Measurements from ENCODE around the gene GOLT1B.

The GOLT1B gene

DNA sequence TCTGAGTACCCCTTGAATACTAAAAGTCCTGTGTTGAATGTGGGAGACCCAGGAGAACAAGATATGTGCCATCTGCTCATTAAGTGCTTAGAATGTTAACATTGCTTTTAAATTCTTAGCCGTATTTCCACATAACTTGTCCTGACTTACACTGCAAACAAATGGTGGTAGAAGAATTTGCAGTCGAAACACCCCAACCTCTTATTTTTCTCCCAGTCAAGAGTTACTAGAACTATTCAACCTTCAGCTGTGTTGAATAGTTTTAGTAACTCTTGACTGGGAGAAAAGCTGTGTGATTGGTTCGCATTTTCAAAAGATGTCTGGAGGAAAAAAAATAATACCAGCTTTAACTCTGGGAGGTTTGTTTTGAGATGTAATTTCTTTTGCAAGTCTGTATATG lies 16.9 kb downstream of the GOLT1B start:
- Histone ChIP-seq H3K9ac (ENCODE audit: low read length) (no peak overlapping the region), H2AFZ (ENCODE audit: low read length) (no peak overlapping the region), H3K9me2 (replicated peaks; ENCODE audit: insufficient read depth, low read length) (no peaks in the 10 kb centered on the region), H3K9me3 (replicated peaks; ENCODE audit: insufficient read depth, low read length) (no peaks in the 10 kb centered on the region), H3K4me2 (ENCODE audit: low read depth, low read length) (no peak overlapping the region), H3K79me2 (ENCODE audit: low read length) (no peaks in the 10 kb centered on the region), H3K27me3 (replicated peaks; ENCODE audit: insufficient read depth, low read length) (no peaks in the 10 kb centered on the region), H3K4me1 (ENCODE audit: low read length) (no peaks in the 10 kb centered on the region), H3K27ac (ENCODE audit: low read length) (no peak overlapping the region), H3F3A (ENCODE audit: insufficient read depth, low read length) (no peaks in the 10 kb centered on the region), H3K4me3 (ENCODE audit: low read length) (no peak overlapping the region), H3K36me3 (replicated peaks; ENCODE audit: insufficient read depth, low read length) (peaks cover 8% of the 10 kb centered on the region; the same call in 1 of the 2 replicates), H4K20me1 (ENCODE audit: insufficient read depth, low read length) (no peaks in the 10 kb centered on the region)
- no peak for DNase-seq
- TF ChIP-seq, protein P1, sequence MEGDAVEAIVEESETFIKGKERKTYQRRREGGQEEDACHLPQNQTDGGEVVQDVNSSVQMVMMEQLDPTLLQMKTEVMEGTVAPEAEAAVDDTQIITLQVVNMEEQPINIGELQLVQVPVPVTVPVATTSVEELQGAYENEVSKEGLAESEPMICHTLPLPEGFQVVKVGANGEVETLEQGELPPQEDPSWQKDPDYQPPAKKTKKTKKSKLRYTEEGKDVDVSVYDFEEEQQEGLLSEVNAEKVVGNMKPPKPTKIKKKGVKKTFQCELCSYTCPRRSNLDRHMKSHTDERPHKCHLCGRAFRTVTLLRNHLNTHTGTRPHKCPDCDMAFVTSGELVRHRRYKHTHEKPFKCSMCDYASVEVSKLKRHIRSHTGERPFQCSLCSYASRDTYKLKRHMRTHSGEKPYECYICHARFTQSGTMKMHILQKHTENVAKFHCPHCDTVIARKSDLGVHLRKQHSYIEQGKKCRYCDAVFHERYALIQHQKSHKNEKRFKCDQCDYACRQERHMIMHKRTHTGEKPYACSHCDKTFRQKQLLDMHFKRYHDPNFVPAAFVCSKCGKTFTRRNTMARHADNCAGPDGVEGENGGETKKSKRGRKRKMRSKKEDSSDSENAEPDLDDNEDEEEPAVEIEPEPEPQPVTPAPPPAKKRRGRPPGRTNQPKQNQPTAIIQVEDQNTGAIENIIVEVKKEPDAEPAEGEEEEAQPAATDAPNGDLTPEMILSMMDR (IDR thresholded peaks at IDR 0.05; ENCODE audit: low read length) = no peak
- TF ChIP-seq EZH2 (optimal IDR thresholded peaks at IDR 0.05; ENCODE audit: low read depth, low read length) = no peak
- no peak for TF ChIP-seq EZH2phosphoT487 (IDR thresholded peaks at IDR 0.05; ENCODE audit: low read length)

- H2AFZ ChIP-seq (ENCODE audit: low read length) = no peak overlapping the region
- no peak overlapping the region for H3K9ac ChIP-seq (ENCODE audit: low read length)
- H4K20me1 ChIP-seq (ENCODE audit: insufficient read depth, low read length) = no peaks in the 10 kb centered on the region
- no peaks in the 10 kb centered on the region for H3K9me3 ChIP-seq (replicated peaks; ENCODE audit: insufficient read depth, low read length)
- no peaks in the 10 kb centered on the region for H3K9me2 ChIP-seq (replicated peaks; ENCODE audit: insufficient read depth, low read length)
- H3K79me2 ChIP-seq (ENCODE audit: low read length) = no peaks in the 10 kb centered on the region
- H3K4me2 ChIP-seq (ENCODE audit: low read depth, low read length) = no peak overlapping the region
- H3F3A ChIP-seq (ENCODE audit: insufficient read depth, low read length) = no peaks in the 10 kb centered on the region
- H3K36me3 ChIP-seq (replicated peaks; ENCODE audit: insufficient read depth, low read length) = no peaks in the 10 kb centered on the region
- no peaks in the 10 kb centered on the region for H3K27me3 ChIP-seq (replicated peaks; ENCODE audit: insufficient read depth, low read length)
- no peak for DNase-seq
- no peak overlapping the region for H3K4me3 ChIP-seq (ENCODE audit: low read length)
- no peak overlapping the region for H3K27ac ChIP-seq (ENCODE audit: low read length)
- TF ChIP-seq, protein P1 (IDR thresholded peaks at IDR 0.05; ENCODE audit: low read length) = no peak
- TF ChIP-seq EZH2 (optimal IDR thresholded peaks at IDR 0.05; ENCODE audit: low read depth, low read length) (no peak), EZH2phosphoT487 (IDR thresholded peaks at IDR 0.05; ENCODE audit: low read length) (no peak)
- H3K4me1 ChIP-seq (ENCODE audit: low read length) = no peaks in the 10 kb centered on the region
These were observed 20.0 kb downstream of the GOLT1B start for GRCh38 chr12:21521541-21521940.

GRCh38 chr12:21523148-21523547 lies 21.6 kb downstream of the GOLT1B start:
- H3K9me3 ChIP-seq (replicated peaks; ENCODE audit: insufficient read depth, low read length) = no peaks in the 10 kb centered on the region
- no peaks in the 10 kb centered on the region for H3K9me2 ChIP-seq (replicated peaks; ENCODE audit: insufficient read depth, low read length)

More at GRCh38 chr12:21523148-21523547, 21.6 kb downstream of the GOLT1B start:
- no peak for DNase-seq
- no peak overlapping the region for H3K27ac ChIP-seq (ENCODE audit: low read length)
- no peak overlapping the region for H3K4me3 ChIP-seq (ENCODE audit: low read length)
- H3K4me2 ChIP-seq (ENCODE audit: low read depth, low read length) = no peak overlapping the region
- H3K9ac ChIP-seq (ENCODE audit: low read length) = no peak overlapping the region
- no peaks in the 10 kb centered on the region for H3F3A ChIP-seq (ENCODE audit: insufficient read depth, low read length)
- TF ChIP-seq, protein P1 (IDR thresholded peaks at IDR 0.05; ENCODE audit: low read length) = no peak
- TF ChIP-seq EZH2 (optimal IDR thresholded peaks at IDR 0.05; ENCODE audit: low read depth, low read length) (no peak), EZH2phosphoT487 (IDR thresholded peaks at IDR 0.05; ENCODE audit: low read length) (no peak)
- no peaks in the 10 kb centered on the region for H3K4me1 ChIP-seq (ENCODE audit: low read length)
- no peaks in the 10 kb centered on the region for H3K79me2 ChIP-seq (ENCODE audit: low read length)
- H2AFZ ChIP-seq (ENCODE audit: low read length) = no peak overlapping the region
- no peaks in the 10 kb centered on the region for H3K27me3 ChIP-seq (replicated peaks; ENCODE audit: insufficient read depth, low read length)
- H3K36me3 ChIP-seq (replicated peaks; ENCODE audit: insufficient read depth, low read length) = no peaks in the 10 kb centered on the region
- no peaks in the 10 kb centered on the region for H4K20me1 ChIP-seq (ENCODE audit: insufficient read depth, low read length)

Measured in MM.1S (cell line).